HepG2 (cell line): ENCODE measurements around the gene COL27A1. TPM values are rescaled to one million over a fixed set of nuclear protein-coding genes. Genes with fewer than 3 reads are reported as not detected.

Source experiments
- ATAC-seq: fragments of 200-7000 bp; cut with Tn5 transposase; 3 replicates; pipeline ENCODE4 v1.9.1; 2020; ENCODE audit warnings: mild to moderate bottlenecking, moderate library complexity
- BruUV-seq: library from RNA; stranded (reverse); fragments of 400-500 nt; replicated peaks from 2 replicates; lab custom pipeline; 2021; lab: Mats Ljungman, UMichigan
- CTCF ChIA-PET: fragments of 300-600 bp; formaldehyde crosslinking; extraction: SDS; loops from one replicate; lab custom pipeline; 2021; ENCODE audit warnings: low total read pairs, inconsistent platforms, low intra/inter-chr PET ratio; lab: Yijun Ruan, JAX
- POLR2A ChIA-PET: fragments of 350-600 bp; sonication (Branson Sonifier 250); formaldehyde crosslinking; loops from one replicate; lab custom pipeline; 2020; ENCODE audit warnings: antibody characterized with exemption, inconsistent platforms; lab: Yijun Ruan, JAX
- DNase-seq: peaks from one replicate; pipeline ENCODE4 v3.0.0-alpha.2; 2015; ENCODE audit warnings: low spot score
- FAIRE-seq: peaks from 3 replicates; lab custom pipeline; 2011; peaks lifted over from hg19 to GRCh38; lab: Jason Lieb, UNC
- H2AFZ ChIP-seq: one replicate; pipeline ENCODE4 v1.6.1; 2011; ENCODE audit warnings: low read length, inconsistent platforms
- H3K27ac ChIP-seq: fragments of 300-600 bp; 3 replicates; pipeline ENCODE4 v1.8.0; 2011; ENCODE audit warnings: mixed run types, mild to moderate bottlenecking, mixed read lengths, low read length, inconsistent platforms; ENCODE audit not compliant: insufficient read depth; ENCODE audit errors: extremely low read length
- H3K27me3 ChIP-seq, 2 experiments: fragments of 200-600 bp in 1 of 2; 2 replicates in 1 of 2; 3 replicates in 1 of 2; pipeline versions ENCODE4 v1.6.0 to v1.8.0; 2011; ENCODE audit warnings: low read length in 2 of 2, mild to moderate bottlenecking in 2 of 2, moderate library complexity in 2 of 2, inconsistent platforms in 1 of 2; ENCODE audit not compliant: insufficient read depth in 2 of 2, control insufficient read depth in 1 of 2
- H3K36me3 ChIP-seq, 2 experiments: fragments of 200-600 bp in 1 of 2; replicated peaks in 1 of 2; 2 replicates in 1 of 2; 3 replicates in 1 of 2; pipeline versions ENCODE4 v1.5.1 to v1.8.0; 2011; ENCODE audit warnings: low read length in 2 of 2, inconsistent platforms in 1 of 2; ENCODE audit not compliant: insufficient read depth in 2 of 2, control insufficient read depth in 1 of 2
- H3K4me1 ChIP-seq: 2 replicates; pipeline ENCODE4 v1.5.1; 2012; ENCODE audit warnings: low read length, inconsistent platforms; ENCODE audit not compliant: insufficient read depth
- H3K4me2 ChIP-seq: 2 replicates; pipeline ENCODE4 v1.6.0; 2011; ENCODE audit warnings: low read depth, low read length, inconsistent platforms
- H3K4me3 ChIP-seq, 3 experiments: fragments of 200-600 bp in 1 of 3; sonication (generic), shearing (Covaris generic) in 1 of 3; replicated peaks in 1 of 3; 2 replicates each; pipeline ENCODE4 v1.5.1; 2011 to 2016; ENCODE audit warnings: low read length in 3 of 3, inconsistent platforms in 2 of 3, low read depth in 2 of 3, mild to moderate bottlenecking in 2 of 3, control low read depth in 1 of 3, mixed read lengths in 1 of 3; ENCODE audit not compliant: insufficient read depth in 1 of 3
- H3K79me2 ChIP-seq: one replicate; pipeline ENCODE4 v1.6.1; 2011; ENCODE audit warnings: low read length, inconsistent platforms; ENCODE audit not compliant: insufficient read depth
- H3K9ac ChIP-seq: 2 replicates; pipeline ENCODE4 v1.6.0; 2011; ENCODE audit warnings: mild to moderate bottlenecking, low read depth, low read length, inconsistent platforms; ENCODE audit not compliant: insufficient read depth
- H3K9me3 ChIP-seq: 2 replicates; pipeline ENCODE4 v1.5.1; 2012; ENCODE audit warnings: mild to moderate bottlenecking, low read length
- H4K20me1 ChIP-seq: 2 replicates; pipeline ENCODE4 v1.6.0; 2011; ENCODE audit warnings: inconsistent platforms, mild to moderate bottlenecking, low read length, moderate library complexity; ENCODE audit not compliant: insufficient read depth
- GATAD2A ChIP-seq: IDR thresholded peaks from 2 replicates; pipeline ENCODE4 v1.6.1; 2016
- GLI4 ChIP-seq: sonication (generic); formaldehyde crosslinking; IDR thresholded peaks from 2 replicates; pipeline ENCODE4 v1.5.1; 2020; ENCODE audit warnings: missing genetic modification reagents, mild to moderate bottlenecking, moderate library complexity, borderline replicate concordance
- KAT8 ChIP-seq: IDR thresholded peaks from 2 replicates; pipeline ENCODE4 v1.6.1; 2016; ENCODE audit warnings: missing genetic modification reagents, missing compliant biosample characterization
- MYNN ChIP-seq: sonication (generic); formaldehyde crosslinking; IDR thresholded peaks from 2 replicates; pipeline ENCODE4 v1.4.0; 2020; ENCODE audit warnings: mild to moderate bottlenecking, low read depth, missing genetic modification reagents
- POLR2G ChIP-seq: fragments of 200-400 bp; formaldehyde crosslinking; IDR thresholded peaks from 2 replicates; pipeline ENCODE4 v1.6.1; 2018; ENCODE audit warnings: mild to moderate bottlenecking, low read depth, low read length, moderate library complexity
- SNAPC4 ChIP-seq: sonication (generic); formaldehyde crosslinking; IDR thresholded peaks from 2 replicates; pipeline ENCODE4 v1.4.0; 2020; ENCODE audit warnings: mild to moderate bottlenecking, missing genetic modification reagents
- WGBS: methylation state at CpG from one replicate; pipeline ENCODE4 v1.1.6; 2017; ENCODE audit warnings: low lambda C conversion rate; 5-methylcytosine and 5-hydroxymethylcytosine counted together
- in situ Hi-C: cut with HindIII; loops from 2 replicates; pipeline ENCODE4 v1.10.0; 2017; ENCODE audit warnings: low pct_unique_long_range_greater_than_20kb; ENCODE audit not compliant: extremely low pct_ligation_motif_present
- intact Hi-C: fragments of 100-400 bp; cut with micrococcal nuclease; formaldehyde crosslinking; loops from one replicate; pipeline ENCODE4 v1.10.0; 2022; ENCODE audit not compliant: unreplicated experiment
- polyA plus RNA-seq, 8 experiments: library from polyadenylated mRNA; depleted of rRNA in 3 of 8; stranded (reverse) in 7 of 8; unstranded in 1 of 8; fragments of >200 nt; fragmentation: Illumina TruSeq in 4 of 8; extraction: Trizol in 4 of 8; gene quantifications; 2 replicates each; pipeline versions ENCODE4 v1.2.1 to v1.2.3, GENCODE V29; 2011 to 2016; ENCODE audit warnings: low read depth in 4 of 8, missing spikeins in 1 of 8, mixed read lengths in 1 of 8; ENCODE audit not compliant: insufficient read depth in 1 of 8
- total RNA-seq, 5 experiments: library from RNA; depleted of rRNA; stranded (reverse); fragments of >200 nt; fragmentation: Illumina TruSeq; extraction: Trizol; gene quantifications; 2 replicates each; pipeline ENCODE4 v1.2.3, GENCODE V29; 2016; ENCODE audit warnings: low read depth in 1 of 5

COL27A1 gene
- total and polyA plus RNA-seq, 2 of the 13 experiments (the other 11 are each of a cell fraction or from before 2014, with no cell fraction given): 71.3 to 89.1 TPM

- H3K27me3 ChIP-seq: no peaks in the 10 kb centered on the region
- CTCF ChIA-PET: no interaction called here
- no peak overlapping the region for H3K27ac ChIP-seq
- no peaks in the 10 kb centered on the region for H3K9me3 ChIP-seq
- peaks cover 42 to 77% of the 10 kb centered on the region in 2 experiments for H3K36me3 ChIP-seq
- H2AFZ ChIP-seq: no peak overlapping the region
- H3K79me2 ChIP-seq: no peaks in the 10 kb centered on the region
- no peak overlapping the region for H3K4me2 ChIP-seq
- FAIRE-seq (no peak), ATAC-seq (no peak), DNase-seq (no peak)
- intact Hi-C loops (loop anchor here (5.0 kb wide), 1 partner anchor 131 kb away; no protein-coding TSS in a partner anchor), in situ Hi-C loops (no loop called here)
- POLR2A ChIA-PET: no interaction called here
- no peak overlapping the region for H3K4me3 ChIP-seq
- TF ChIP-seq MYNN: no peak
- TF ChIP-seq GATAD2A (CRISPR knock-in tag): no peak
- no peak for TF ChIP-seq SNAPC4 (CRISPR knock-in tag)
- peak; percentile 23; the same call in 1 of the 2 replicates for TF ChIP-seq POLR2G
- TF ChIP-seq KAT8: no peak
- no peak for TF ChIP-seq GLI4
- H3K4me1 ChIP-seq: no peaks in the 10 kb centered on the region
- no TSS peak for BruUV-seq
- no peaks in the 10 kb centered on the region for H4K20me1 ChIP-seq
- 100% methylated on average over 4 of the region's 8 CpGs for WGBS
- no peak overlapping the region for H3K9ac ChIP-seq
Observed at GRCh38 chr9:114238472-114238871, 83.1 kb downstream of the COL27A1 start.
